ENCODE data around the gene GSG1. TPM values are rescaled to one million over a fixed set of nuclear protein-coding genes. Genes with fewer than 3 reads are reported as not detected.

Gene GSG1
- total and polyA plus RNA-seq, 2 donors (not counting 3 experiments of a cell fraction or from before 2014, with no cell fraction given), result not detected

GRCh38 chr12:13093848-13094220, 9.6 kb downstream of the GSG1 start:
- intact Hi-C loops (cut with micrococcal nuclease), result no loop called here

GRCh38 chr12:13093191-13093847, 10.1 kb downstream of the GSG1 start:
- Histone ChIP-seq H3K27ac (ENCODE audit: insufficient read depth, low read depth, low read length) (no peak overlapping the region), H3K4me3 (replicated peaks in 1 of 3; ENCODE audit: insufficient read depth in 1 of 3, low read depth in 1 of 3, low read length in 3 of 3) (no peak overlapping the region), H3K79me2 (ENCODE audit: control insufficient read depth, insufficient read depth, low read length) (no peaks in the 10 kb centered on the region), H2AFZ (ENCODE audit: low read depth, low read length) (no peak overlapping the region), H3K9me3 (replicated peaks; ENCODE audit: control insufficient read depth, insufficient read depth, low read length) (no peaks in the 10 kb centered on the region), H4K20me1 (replicated peaks; ENCODE audit: control insufficient read depth, extremely low read depth, insufficient read depth, low read length) (no peaks in the 10 kb centered on the region), H3K9ac (replicated peaks; ENCODE audit: extremely low read depth, insufficient read depth, low read length) (no peak overlapping the region), H3K27me3 (ENCODE audit: control insufficient read depth in 2 of 2, insufficient read depth in 2 of 2, low read length in 2 of 2) (no peaks in the 10 kb centered on the region), H3K9me1 (replicated peaks; ENCODE audit: control insufficient read depth, extremely low read depth, insufficient read depth, low read length) (no peaks in the 10 kb centered on the region), H3K4me2 (ENCODE audit: insufficient read depth, low read length) (no peak overlapping the region), H3K36me3 (ENCODE audit: control insufficient read depth in 2 of 2, extremely low read depth in 1 of 2, insufficient read depth in 2 of 2, low read length in 2 of 2) (no peaks in the 10 kb centered on the region), H3K4me1 (ENCODE audit: control insufficient read depth, extremely low read depth, insufficient read depth, low read length) (peaks cover 32% of the 10 kb centered on the region)
- FAIRE-seq, result no peak
- DNase-seq (ENCODE audit: low read depth, low spot score), result no peak
- intact Hi-C loops (cut with micrococcal nuclease) (no loop called here), dilution Hi-C loops (cut with MboI; ENCODE audit: extremely low pct_ligation_motif_present, low sequenced_read_pairs) (no loop called here)
- no TSS peak for BruUV-seq (replicated peaks)
- TF ChIP-seq FOS (IDR thresholded peaks at IDR 0.05; ENCODE audit: borderline replicate concordance, insufficient read depth, low read length) (no peak), JUN (IDR thresholded peaks at IDR 0.05; ENCODE audit: borderline replicate concordance, insufficient read depth, insufficient read length, low read depth) (no peak)
- POLR2A ChIA-PET, result no interaction called here
- CTCF ChIA-PET, result interaction anchor here (0.7 to 3.7 kb wide), 7 partner anchors 9 to 119 kb away, joined by 3 to 23 read pairs (median 3); no protein-coding TSS in a partner anchor

More at GRCh38 chr12:13093848-13094220, 9.6 kb downstream of the GSG1 start:
- DNase-seq (ENCODE audit: low read depth, low spot score) (peak; percentile 29), FAIRE-seq (no peak)
- Histone ChIP-seq H3K4me2 (ENCODE audit: insufficient read depth, low read length) (peak overlapping the region; percentile 49), H3K36me3 (ENCODE audit: control insufficient read depth in 2 of 2, extremely low read depth in 1 of 2, insufficient read depth in 2 of 2, low read length in 2 of 2) (no peaks in the 10 kb centered on the region), H3K79me2 (ENCODE audit: control insufficient read depth, insufficient read depth, low read length) (no peaks in the 10 kb centered on the region), H2AFZ (ENCODE audit: low read depth, low read length) (peak overlapping the region; percentile 36), H3K27me3 (ENCODE audit: control insufficient read depth in 2 of 2, insufficient read depth in 2 of 2, low read length in 2 of 2) (no peaks in the 10 kb centered on the region), H3K9ac (replicated peaks; ENCODE audit: extremely low read depth, insufficient read depth, low read length) (peak overlapping the region; percentile 45), H3K4me1 (ENCODE audit: control insufficient read depth, extremely low read depth, insufficient read depth, low read length) (peaks cover 36% of the 10 kb centered on the region), H3K9me3 (replicated peaks; ENCODE audit: control insufficient read depth, insufficient read depth, low read length) (no peaks in the 10 kb centered on the region), H4K20me1 (replicated peaks; ENCODE audit: control insufficient read depth, extremely low read depth, insufficient read depth, low read length) (no peaks in the 10 kb centered on the region), H3K4me3 (replicated peaks in 1 of 3; ENCODE audit: insufficient read depth in 1 of 3, low read depth in 1 of 3, low read length in 3 of 3) (no peak overlapping the region), H3K9me1 (replicated peaks; ENCODE audit: control insufficient read depth, extremely low read depth, insufficient read depth, low read length) (no peaks in the 10 kb centered on the region), H3K27ac (ENCODE audit: insufficient read depth, low read depth, low read length) (peak overlapping the region; percentile 59)
- BruUV-seq (replicated peaks), result no TSS peak
- dilution Hi-C loops (cut with MboI; ENCODE audit: extremely low pct_ligation_motif_present, low sequenced_read_pairs), result no loop called here
- TF ChIP-seq JUN (IDR thresholded peaks at IDR 0.05; ENCODE audit: borderline replicate concordance, insufficient read depth, insufficient read length, low read depth), result no peak
- TF ChIP-seq GATA2 (IDR thresholded peaks at IDR 0.05; ENCODE audit: insufficient read depth, insufficient read length, low read depth, low read length), result no peak
- TF ChIP-seq EZH2 (IDR thresholded peaks at IDR 0.05; ENCODE audit: borderline replicate concordance, low read depth, low read length, severe bottlenecking), result no peak
- TF ChIP-seq FOS (IDR thresholded peaks at IDR 0.05; ENCODE audit: borderline replicate concordance, insufficient read depth, low read length), result no peak
- TF ChIP-seq MYC (IDR thresholded peaks at IDR 0.05; ENCODE audit: low read depth, low read length), result no peak
- POLR2A ChIA-PET, result no interaction called here
- CTCF ChIA-PET, result interaction anchor here (0.7 to 3.7 kb wide), 6 partner anchors 9 to 118 kb away, joined by 3 to 23 read pairs (median 4); no protein-coding TSS in a partner anchor

Measured in endothelial cell of umbilical vein (primary cell).